Measurements from ENCODE around the gene NEK9. TPM values are rescaled to one million over a fixed set of nuclear protein-coding genes. Genes with fewer than 3 reads are reported as not detected.

Gene NEK9
- total and polyA plus RNA-seq, 9 of the 15 experiments (the other 6 are each of a cell fraction or from before 2014, with no cell fraction given) = 2.8 to 39.6 (median 19.8) TPM

DNA sequence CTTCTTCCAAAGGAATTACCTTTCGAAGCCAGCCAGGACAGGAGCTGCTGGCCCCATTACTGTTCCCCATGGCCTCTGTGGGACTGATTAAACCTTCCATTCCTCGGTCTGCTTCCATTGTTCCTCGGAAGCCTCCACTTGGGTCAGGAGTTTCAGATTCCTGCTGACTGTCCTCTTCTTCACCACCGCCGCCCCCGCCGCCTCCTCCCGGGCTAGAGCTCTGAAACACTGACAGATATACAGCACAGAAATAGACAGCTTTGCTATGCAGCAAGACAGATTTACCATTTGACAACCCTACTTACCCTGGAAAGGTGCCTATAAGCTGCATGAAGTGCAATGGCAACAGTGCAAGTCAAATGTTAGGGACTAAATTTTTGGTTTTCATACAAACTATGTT is 35.6 kb downstream of the NEK9 start:
- no peak for FAIRE-seq
- no peak overlapping the region for H3K4me3 ChIP-seq
- ATAC-seq = no peak
- H3K27ac ChIP-seq (ENCODE audit: extremely low read depth, low read depth, low read length) = no peak overlapping the region
- H3K4me2 ChIP-seq (ENCODE audit: insufficient read depth, low read length) = no peak overlapping the region
- no peak overlapping the region for H2AFZ ChIP-seq (ENCODE audit: low read depth, low read length)
- DNase-seq (ENCODE audit: extremely low read depth in 1 of 4, low spot score in 3 of 4) = no peak
- intact Hi-C loops (cut with micrococcal nuclease) = no loop called here
- H3K79me2 ChIP-seq (ENCODE audit: control insufficient read depth, insufficient read depth, low read length) = no peaks in the 10 kb centered on the region
- POLR2A ChIA-PET = interaction anchor here (1.1 kb wide), 1 partner anchor 8 kb away, joined by 3 read pairs; no protein-coding TSS in a partner anchor
- H3K9ac ChIP-seq (ENCODE audit: insufficient read depth in 1 of 2, low read depth in 2 of 2, low read length in 2 of 2) = no peak overlapping the region
- peaks cover 34% of the 10 kb centered on the region; the same call in 2 of the 3 replicates for H3K36me3 ChIP-seq (ENCODE audit: control insufficient read depth, insufficient read depth, low read length)
- CTCF ChIA-PET (ENCODE audit: low intra/inter-chr PET ratio) = no interaction called here
- no peaks in the 10 kb centered on the region for H3K27me3 ChIP-seq (ENCODE audit: control insufficient read depth in 2 of 2, insufficient read depth in 2 of 2, low read length in 2 of 2)
- no peaks in the 10 kb centered on the region for H3K4me1 ChIP-seq (replicated peaks in 1 of 2; ENCODE audit: control insufficient read depth in 2 of 2, insufficient read depth in 2 of 2, low read length in 2 of 2)
- H3K9me1 ChIP-seq (ENCODE audit: control insufficient read depth, insufficient read depth, low read length) = no peaks in the 10 kb centered on the region
- H3K9me3 ChIP-seq (replicated peaks; ENCODE audit: control insufficient read depth, insufficient read depth, low read depth, low read length) = no peaks in the 10 kb centered on the region
- TF ChIP-seq U2AF2 (optimal IDR thresholded peaks at IDR 0.05; ENCODE audit: low read depth, low read length) = no peak
- no peak for TF ChIP-seq TOE1 (IDR thresholded peaks at IDR 0.05; ENCODE audit: borderline replicate concordance)
- no peak for TF ChIP-seq TOE1 (CRISPR knock-in tag; IDR thresholded peaks at IDR 0.05; ENCODE audit: borderline replicate concordance, low read depth)
- TF ChIP-seq, protein P1, sequence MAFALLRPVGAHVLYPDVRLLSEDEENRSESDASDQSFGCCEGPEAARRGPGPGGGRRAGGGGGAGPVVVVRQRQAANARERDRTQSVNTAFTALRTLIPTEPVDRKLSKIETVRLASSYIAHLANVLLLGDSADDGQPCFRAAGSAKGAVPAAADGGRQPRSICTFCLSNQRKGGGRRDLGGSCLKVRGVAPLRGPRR (CRISPR knock-in tag; IDR thresholded peaks at IDR 0.05) = no peak
- TF ChIP-seq NBN (IDR thresholded peaks at IDR 0.05; ENCODE audit: low read depth) = no peak
- TF ChIP-seq SP2 (IDR thresholded peaks at IDR 0.05; ENCODE audit: extremely low read depth, low read depth, low read length, poor library complexity, severe bottlenecking) = no peak
- TF ChIP-seq ZBTB17 (CRISPR knock-in tag; IDR thresholded peaks at IDR 0.05) = no peak
- no peak for TF ChIP-seq ETS2 (tag; IDR thresholded peaks at IDR 0.05; ENCODE audit: borderline replicate concordance, poor library complexity, severe bottlenecking)
- TF ChIP-seq MTA1 (IDR thresholded peaks at IDR 0.05; ENCODE audit: borderline replicate concordance) = no peak
- no peak for TF ChIP-seq TAF15 (IDR thresholded peaks at IDR 0.05; ENCODE audit: low read depth, low read length)
- no peak for TF ChIP-seq MCM7 (IDR thresholded peaks at IDR 0.05)
- no peak for TF ChIP-seq CEBPG (CRISPR knock-in tag; IDR thresholded peaks at IDR 0.05)
- TF ChIP-seq CEBPG (tag; conservative IDR thresholded peaks at IDR 0.05 in 1 of 2, IDR thresholded peaks at IDR 0.05 in 1 of 2) = no peak
- no peak for TF ChIP-seq RBM14 (IDR thresholded peaks at IDR 0.05; ENCODE audit: borderline replicate concordance, insufficient read depth, low read depth, low read length)
- H4K20me1 ChIP-seq (replicated peaks; ENCODE audit: control insufficient read depth, insufficient read depth, low read length) = no peaks in the 10 kb centered on the region
- 79% methylated on average over 7 of the region's 8 CpGs for WGBS (ENCODE audit: insufficient coverage, low coverage, missing lambda C conversion rate)
- in situ Hi-C loops (cut with MboI) = no loop called here
- BruUV-seq (replicated peaks) = no TSS peak
